ENCODE data around the gene STX16.

The STX16 gene

DNA sequence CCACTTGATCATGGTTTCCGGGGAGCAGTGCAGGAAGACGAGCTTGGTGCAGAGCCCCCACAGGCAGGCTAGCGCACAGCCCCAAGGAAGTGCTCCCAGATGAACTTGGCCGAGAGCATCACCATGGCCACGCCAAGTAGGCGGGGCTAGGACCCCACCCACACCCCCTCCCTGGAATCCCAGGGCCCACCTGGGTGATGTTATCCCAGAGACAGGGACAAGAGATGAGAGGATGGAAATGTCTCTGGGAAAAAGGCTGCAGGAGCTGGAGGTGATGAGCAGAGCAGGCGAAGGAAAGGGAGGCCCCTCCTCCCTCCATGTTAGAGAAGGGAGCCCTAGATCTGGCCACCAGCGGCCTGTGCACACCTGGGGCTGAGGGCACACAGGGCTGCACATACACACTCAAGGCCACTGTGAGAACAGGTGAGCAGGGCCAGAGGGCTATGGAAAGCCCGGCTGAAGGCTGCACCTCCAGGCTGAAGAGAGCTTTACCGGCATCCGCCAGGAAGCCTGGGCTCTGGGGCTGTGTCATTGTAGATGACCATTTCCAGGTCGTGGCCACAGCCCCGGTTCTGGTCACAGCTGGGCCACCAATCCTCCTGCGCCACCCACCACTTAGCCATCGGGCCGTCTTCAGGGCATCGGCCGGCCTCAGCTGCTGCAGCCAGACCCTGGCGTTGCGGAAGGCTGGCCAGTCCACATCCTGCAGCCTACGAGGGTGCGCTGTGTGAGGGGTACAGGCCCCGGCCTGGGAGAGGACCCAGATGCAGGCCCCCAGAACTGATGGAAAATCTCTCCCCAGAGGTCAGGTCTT, 66.4 kb downstream of the STX16 start:
- H3K4me3 ChIP-seq (ENCODE audit: low read depth, low read length), result no peak overlapping the region
- no peak for DNase-seq (ENCODE audit: low read depth)
- TF ChIP-seq, protein P1, sequence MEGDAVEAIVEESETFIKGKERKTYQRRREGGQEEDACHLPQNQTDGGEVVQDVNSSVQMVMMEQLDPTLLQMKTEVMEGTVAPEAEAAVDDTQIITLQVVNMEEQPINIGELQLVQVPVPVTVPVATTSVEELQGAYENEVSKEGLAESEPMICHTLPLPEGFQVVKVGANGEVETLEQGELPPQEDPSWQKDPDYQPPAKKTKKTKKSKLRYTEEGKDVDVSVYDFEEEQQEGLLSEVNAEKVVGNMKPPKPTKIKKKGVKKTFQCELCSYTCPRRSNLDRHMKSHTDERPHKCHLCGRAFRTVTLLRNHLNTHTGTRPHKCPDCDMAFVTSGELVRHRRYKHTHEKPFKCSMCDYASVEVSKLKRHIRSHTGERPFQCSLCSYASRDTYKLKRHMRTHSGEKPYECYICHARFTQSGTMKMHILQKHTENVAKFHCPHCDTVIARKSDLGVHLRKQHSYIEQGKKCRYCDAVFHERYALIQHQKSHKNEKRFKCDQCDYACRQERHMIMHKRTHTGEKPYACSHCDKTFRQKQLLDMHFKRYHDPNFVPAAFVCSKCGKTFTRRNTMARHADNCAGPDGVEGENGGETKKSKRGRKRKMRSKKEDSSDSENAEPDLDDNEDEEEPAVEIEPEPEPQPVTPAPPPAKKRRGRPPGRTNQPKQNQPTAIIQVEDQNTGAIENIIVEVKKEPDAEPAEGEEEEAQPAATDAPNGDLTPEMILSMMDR (conservative IDR thresholded peaks at IDR 0.05; ENCODE audit: low read depth, low read length), result no peak

GRCh38 chr20:58718121-58718563, 67.1 kb downstream of the STX16 start:
- H3K4me3 ChIP-seq (ENCODE audit: low read depth, low read length), result no peak overlapping the region
- TF ChIP-seq, protein P1 (conservative IDR thresholded peaks at IDR 0.05; ENCODE audit: low read depth, low read length), result no peak
- DNase-seq (ENCODE audit: low read depth), result no peak

DNA sequence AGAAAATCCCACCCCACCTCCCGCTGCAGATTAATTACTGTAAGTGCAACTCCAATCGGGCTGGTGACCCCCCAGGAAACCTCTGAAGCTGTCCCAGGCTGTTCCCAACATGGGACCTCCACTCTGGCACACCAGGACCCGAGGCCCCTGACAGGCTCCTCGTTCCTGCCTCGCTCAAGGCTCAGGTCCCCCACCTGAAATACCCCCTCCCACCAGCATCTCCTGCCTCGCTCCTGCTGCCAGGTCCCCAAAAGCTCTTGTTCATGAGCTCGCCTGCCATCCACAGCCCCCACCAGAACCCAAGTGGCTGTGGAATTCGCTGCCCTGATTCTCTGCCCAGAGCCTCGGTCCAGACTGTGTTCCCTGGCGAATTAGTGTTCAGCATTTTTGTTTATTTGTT, 67.6 kb downstream of the STX16 start:
- TF ChIP-seq, protein P1 (conservative IDR thresholded peaks at IDR 0.05; ENCODE audit: low read depth, low read length), result no peak
- no peak overlapping the region for H3K4me3 ChIP-seq (ENCODE audit: low read depth, low read length)
- DNase-seq (ENCODE audit: low read depth), result no peak

GRCh38 chr20:58719258-58719657, 68.2 kb downstream of the STX16 start:
- DNase-seq (ENCODE audit: low read depth), result no peak
- TF ChIP-seq, protein P1 (conservative IDR thresholded peaks at IDR 0.05; ENCODE audit: low read depth, low read length), result no peak
- H3K4me3 ChIP-seq (ENCODE audit: low read depth, low read length), result no peak overlapping the region

- H3K4me3 ChIP-seq (ENCODE audit: low read depth, low read length), result no peak overlapping the region
- TF ChIP-seq, protein P1 (conservative IDR thresholded peaks at IDR 0.05; ENCODE audit: low read depth, low read length), result no peak
- DNase-seq (ENCODE audit: low read depth), result no peak
These were observed 68.9 kb downstream of the STX16 start for GRCh38 chr20:58719971-58720371.

- no peak overlapping the region for H3K4me3 ChIP-seq (ENCODE audit: low read depth, low read length)
- TF ChIP-seq, protein P1 (conservative IDR thresholded peaks at IDR 0.05; ENCODE audit: low read depth, low read length), result no peak
- no peak for DNase-seq (ENCODE audit: low read depth)
These were observed 69.8 kb downstream of the STX16 start for GRCh38 chr20:58720890-58721289.
